Lower lobe of right lung (tissue), 2 donors: ENCODE results near the gene MEGF11. TPM values are rescaled to one million over a fixed set of nuclear protein-coding genes. Genes with fewer than 3 reads are reported as not detected.

Source experiments
- ATAC-seq, 2 donors: fragments of 200-7000 bp; cut with Tn5 transposase; one replicate each; pipeline ENCODE4 v1.9.1; 2020 to 2022; ENCODE audit warnings: mild to moderate bottlenecking in 2 of 2, moderate library complexity in 2 of 2
- DNase-seq: peaks from one replicate; pipeline ENCODE4 v3.0.0-alpha.2; 2020
- H3K27ac ChIP-seq: fragments of 200-600 bp; one replicate; pipeline ENCODE4 v1.8.0; 2022
- H3K27me3 ChIP-seq: fragments of 200-600 bp; one replicate; pipeline ENCODE4 v1.8.0; 2022; ENCODE audit warnings: low read depth
- H3K36me3 ChIP-seq: fragments of 200-600 bp; one replicate; pipeline ENCODE4 v1.8.0; 2022; ENCODE audit warnings: mild to moderate bottlenecking
- H3K4me1 ChIP-seq: fragments of 200-600 bp; one replicate; pipeline ENCODE4 v1.8.0; 2022
- H3K4me3 ChIP-seq: fragments of 200-600 bp; one replicate; pipeline ENCODE4 v1.8.0; 2022; ENCODE audit warnings: mild to moderate bottlenecking
- H3K9me3 ChIP-seq: fragments of 200-600 bp; one replicate; pipeline ENCODE4 v1.8.0; 2022
- CTCF ChIP-seq: fragments of 200-600 bp; IDR thresholded peaks from one replicate; pipeline ENCODE4 v1.8.0; 2022; ENCODE audit warnings: antibody characterized with exemption, mild to moderate bottlenecking
- intact Hi-C: fragments of 100-400 bp; cut with DNase I; formaldehyde crosslinking; loops from one replicate; pipeline ENCODE4 v1.11.0; 2022
- total RNA-seq: library from RNA; stranded (reverse); fragmentation: NEBNext Ultra II Directional; extraction: Animal tissue kit (Norgen Biotek cat#: 25700); gene quantifications from one replicate; pipeline ENCODE4 v1.2.1, GENCODE V29; 2021
- donor health status: DM: no; HTN: yes; CAD: no; lungs with severe emphysema.

MEGF11 gene
- total RNA-seq, 1 donor from 2014 or later, result not detected

GRCh38 chr15:65949491-65949890 is 304.1 kb downstream of the MEGF11 start:
- Histone ChIP-seq H3K4me3 (no peak overlapping the region), H3K36me3 (no peaks in the 10 kb centered on the region), H3K4me1 (no peaks in the 10 kb centered on the region), H3K27ac (no peak overlapping the region), H3K27me3 (no peaks in the 10 kb centered on the region), H3K9me3 (no peaks in the 10 kb centered on the region)
- DNase-seq (no peak), ATAC-seq (no peak)
- TF ChIP-seq CTCF, result no peak
- intact Hi-C loops, result no loop called here

GRCh38 chr15:65949011-65949410 is 304.5 kb downstream of the MEGF11 start:
- intact Hi-C loops, result no loop called here
- no peak for ATAC-seq

GRCh38 chr15:65948383-65948782 is 305.2 kb downstream of the MEGF11 start:
- DNase-seq, result no peak

More at GRCh38 chr15:65949011-65949410, 304.5 kb downstream of the MEGF11 start:
- Histone ChIP-seq H3K27me3 (no peaks in the 10 kb centered on the region), H3K9me3 (no peaks in the 10 kb centered on the region), H3K4me3 (no peak overlapping the region), H3K27ac (no peak overlapping the region), H3K4me1 (no peaks in the 10 kb centered on the region), H3K36me3 (no peaks in the 10 kb centered on the region)
- no peak for TF ChIP-seq CTCF
- no peak for DNase-seq

GRCh38 chr15:65947041-65947440 is 306.5 kb downstream of the MEGF11 start:
- Histone ChIP-seq H3K9me3 (no peaks in the 10 kb centered on the region), H3K27ac (no peak overlapping the region), H3K4me3 (no peak overlapping the region), H3K4me1 (no peaks in the 10 kb centered on the region), H3K36me3 (no peaks in the 10 kb centered on the region), H3K27me3 (no peaks in the 10 kb centered on the region)
- no peak for TF ChIP-seq CTCF
- intact Hi-C loops, result no loop called here
- DNase-seq, result no peak
- ATAC-seq, result no peak

More at GRCh38 chr15:65948383-65948782, 305.2 kb downstream of the MEGF11 start:
- H3K36me3 ChIP-seq, result no peaks in the 10 kb centered on the region
- H3K9me3 ChIP-seq, result no peaks in the 10 kb centered on the region
- H3K27ac ChIP-seq, result no peak overlapping the region
- no peak for ATAC-seq
- TF ChIP-seq CTCF, result no peak
- H3K4me3 ChIP-seq, result no peak overlapping the region
- H3K27me3 ChIP-seq, result no peaks in the 10 kb centered on the region
- intact Hi-C loops, result no loop called here
- H3K4me1 ChIP-seq, result no peaks in the 10 kb centered on the region

GRCh38 chr15:65945616-65946015 is 307.9 kb downstream of the MEGF11 start:
- Histone ChIP-seq H3K27me3 (no peaks in the 10 kb centered on the region), H3K4me3 (no peak overlapping the region), H3K9me3 (no peaks in the 10 kb centered on the region), H3K36me3 (no peaks in the 10 kb centered on the region), H3K4me1 (no peaks in the 10 kb centered on the region), H3K27ac (no peak overlapping the region)
- no peak for DNase-seq
- TF ChIP-seq CTCF, result no peak
- intact Hi-C loops, result no loop called here
- no peak for ATAC-seq

- TF ChIP-seq CTCF, result no peak
- no peak for ATAC-seq
These were observed 309.1 kb downstream of the MEGF11 start for GRCh38 chr15:65944404-65944803.

More at GRCh38 chr15:65944404-65944803, 309.1 kb downstream of the MEGF11 start:
- Histone ChIP-seq H3K27me3 (no peaks in the 10 kb centered on the region), H3K9me3 (no peaks in the 10 kb centered on the region), H3K4me3 (no peak overlapping the region), H3K27ac (no peak overlapping the region), H3K36me3 (no peaks in the 10 kb centered on the region), H3K4me1 (peaks cover 6% of the 10 kb centered on the region)
- intact Hi-C loops, result no loop called here
- no peak for DNase-seq
